Uterus (tissue), 4 donors: ENCODE data around the gene CENPC. TPM values are rescaled to one million over a fixed set of nuclear protein-coding genes. Genes with fewer than 3 reads are reported as not detected.
"Not testable (repeated sequence)": the region's sequence is repeated elsewhere in the genome, so short reads cannot be mapped to it uniquely, and the experiment has no call there.

ENCODE experiments used
- DNase-seq, 2 donors: peaks; one replicate each; pipeline ENCODE4 v3.0.0-alpha.2; 2019 to 2020
- H3K27ac ChIP-seq, 2 donors: fragments of 200-600 bp; sonication (generic); 1 replicate in 1 of 2; 2 replicates in 1 of 2; pipeline ENCODE4 v1.5.1; 2016 to 2018
- H3K27me3 ChIP-seq, 2 donors: fragments of 200-600 bp; sonication (generic); one replicate each; pipeline ENCODE4 v1.5.1; 2018 to 2019; ENCODE audit warnings: control low read depth in 1 of 2
- H3K36me3 ChIP-seq, 2 donors: fragments of 200-600 bp; sonication (generic); one replicate each; pipeline ENCODE4 v1.5.1; 2019; ENCODE audit warnings: control low read depth in 1 of 2
- H3K4me1 ChIP-seq, 2 donors: fragments of 200-600 bp; sonication (generic); one replicate each; pipeline ENCODE4 v1.5.1; 2018 to 2019; ENCODE audit warnings: control low read depth in 1 of 2
- H3K4me3 ChIP-seq, 2 donors: fragments of 200-600 bp; sonication (generic); 1 replicate in 1 of 2; 2 replicates in 1 of 2; pipeline ENCODE4 v1.5.1; 2018 to 2019; ENCODE audit warnings: mild to moderate bottlenecking in 1 of 2
- H3K9me3 ChIP-seq, 2 donors: fragments of 200-600 bp; sonication (generic); one replicate each; pipeline ENCODE4 v1.5.1; 2019; ENCODE audit warnings: control low read depth in 1 of 2
- POLR2A ChIP-seq, 2 donors: fragments of 450-650 bp; IDR thresholded peaks; one replicate each; pipeline ENCODE4 v1.6.1; 2016; ENCODE audit warnings: antibody characterized with exemption in 2 of 2, mild to moderate bottlenecking in 1 of 2, moderate library complexity in 1 of 2
- intact Hi-C: fragments of 100-400 bp; cut with DNase I; formaldehyde crosslinking; loops from one replicate; pipeline ENCODE4 v1.15.1; 2023; ENCODE audit warnings: low total_unique reads
- total RNA-seq, 4 donors: library from RNA; depleted of rRNA in 3 of 4; stranded (reverse); fragments of >200 nt in 3 of 4; gene quantifications; one replicate each; pipeline versions ENCODE4 v1.1.0 to v1.2.4, GENCODE V29; 2014 to 2023
- TF ChIP-seq, protein P1 (sequence below), 4 experiments: fragments of 200-600 bp in 2 of 4; fragments of 450-650 bp in 2 of 4; sonication (generic) in 2 of 4; IDR thresholded peaks; one replicate each; pipeline ENCODE4 v1.5.1; 2016 to 2019; ENCODE audit warnings: antibody characterized with exemption in 4 of 4, mild to moderate bottlenecking in 2 of 4, moderate library complexity in 1 of 4
- donor health status: DM: yes; HTN: yes; CAD: no.

CENPC gene
- total RNA-seq, 4 donors from 2014 or later: 10.8 to 63.0 (median 29.1) TPM

DNA sequence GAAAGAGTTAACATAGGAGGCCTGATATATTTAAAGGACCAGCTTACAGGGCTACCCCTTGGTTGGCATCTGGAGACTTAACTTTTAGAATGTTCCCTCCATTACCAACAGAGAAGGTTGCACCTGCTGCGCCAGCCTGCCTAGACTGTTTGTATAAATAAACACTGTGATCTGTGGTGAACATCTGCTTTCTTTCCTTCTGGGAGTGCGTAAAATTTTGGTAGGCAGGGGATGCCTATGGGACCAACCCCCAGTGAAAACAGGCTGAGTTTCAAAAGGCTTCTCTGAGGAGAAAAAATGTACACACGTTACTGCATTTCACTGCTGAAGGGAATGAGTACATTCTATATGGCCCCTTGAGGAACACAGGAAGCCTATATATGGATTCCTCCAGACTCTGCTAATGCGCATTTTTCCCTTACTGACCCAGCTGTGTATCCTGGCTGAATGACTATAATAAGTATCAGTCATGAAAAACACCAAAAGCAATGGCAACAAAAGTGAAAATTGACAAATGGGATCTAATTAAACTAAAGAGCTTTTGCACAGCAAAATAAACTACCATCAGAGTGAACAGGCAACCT lies 13.8 kb downstream of the CENPC start:
- no peak for TF ChIP-seq POLR2A (IDR thresholded peaks at IDR 0.05)
- TF ChIP-seq, protein P1, sequence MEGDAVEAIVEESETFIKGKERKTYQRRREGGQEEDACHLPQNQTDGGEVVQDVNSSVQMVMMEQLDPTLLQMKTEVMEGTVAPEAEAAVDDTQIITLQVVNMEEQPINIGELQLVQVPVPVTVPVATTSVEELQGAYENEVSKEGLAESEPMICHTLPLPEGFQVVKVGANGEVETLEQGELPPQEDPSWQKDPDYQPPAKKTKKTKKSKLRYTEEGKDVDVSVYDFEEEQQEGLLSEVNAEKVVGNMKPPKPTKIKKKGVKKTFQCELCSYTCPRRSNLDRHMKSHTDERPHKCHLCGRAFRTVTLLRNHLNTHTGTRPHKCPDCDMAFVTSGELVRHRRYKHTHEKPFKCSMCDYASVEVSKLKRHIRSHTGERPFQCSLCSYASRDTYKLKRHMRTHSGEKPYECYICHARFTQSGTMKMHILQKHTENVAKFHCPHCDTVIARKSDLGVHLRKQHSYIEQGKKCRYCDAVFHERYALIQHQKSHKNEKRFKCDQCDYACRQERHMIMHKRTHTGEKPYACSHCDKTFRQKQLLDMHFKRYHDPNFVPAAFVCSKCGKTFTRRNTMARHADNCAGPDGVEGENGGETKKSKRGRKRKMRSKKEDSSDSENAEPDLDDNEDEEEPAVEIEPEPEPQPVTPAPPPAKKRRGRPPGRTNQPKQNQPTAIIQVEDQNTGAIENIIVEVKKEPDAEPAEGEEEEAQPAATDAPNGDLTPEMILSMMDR (IDR thresholded peaks at IDR 0.05): no peak
- no peaks in the 10 kb centered on the region for H3K4me1 ChIP-seq
- H3K27me3 ChIP-seq: no peaks in the 10 kb centered on the region
- no peak for DNase-seq
- no peaks in the 10 kb centered on the region for H3K36me3 ChIP-seq
- no peak overlapping the region for H3K4me3 ChIP-seq
- H3K9me3 ChIP-seq: no peaks in the 10 kb centered on the region
- H3K27ac ChIP-seq: no peak overlapping the region
- intact Hi-C loops: no loop called here

DNA sequence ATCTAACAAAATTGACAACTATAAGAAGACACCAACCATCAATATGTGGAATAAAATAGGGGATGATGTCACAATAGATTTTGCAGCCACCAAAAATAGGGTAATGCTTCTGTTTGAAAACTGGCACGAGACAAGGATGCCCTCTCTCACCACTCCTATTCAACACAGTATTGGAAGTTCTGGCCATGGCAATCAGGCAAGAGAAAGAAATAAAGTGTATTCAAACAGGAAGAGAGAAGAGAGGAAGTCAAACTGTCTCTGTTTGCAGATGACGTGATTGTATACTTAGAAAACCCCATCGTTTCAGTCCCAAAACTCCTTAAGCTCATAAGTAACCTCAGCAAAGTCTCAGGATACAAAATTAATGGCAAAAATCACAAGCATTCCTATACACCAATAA lies 21.2 kb downstream of the CENPC start:
- intact Hi-C loops, H3K9me3 ChIP-seq: not testable (repeated sequence)

DNA sequence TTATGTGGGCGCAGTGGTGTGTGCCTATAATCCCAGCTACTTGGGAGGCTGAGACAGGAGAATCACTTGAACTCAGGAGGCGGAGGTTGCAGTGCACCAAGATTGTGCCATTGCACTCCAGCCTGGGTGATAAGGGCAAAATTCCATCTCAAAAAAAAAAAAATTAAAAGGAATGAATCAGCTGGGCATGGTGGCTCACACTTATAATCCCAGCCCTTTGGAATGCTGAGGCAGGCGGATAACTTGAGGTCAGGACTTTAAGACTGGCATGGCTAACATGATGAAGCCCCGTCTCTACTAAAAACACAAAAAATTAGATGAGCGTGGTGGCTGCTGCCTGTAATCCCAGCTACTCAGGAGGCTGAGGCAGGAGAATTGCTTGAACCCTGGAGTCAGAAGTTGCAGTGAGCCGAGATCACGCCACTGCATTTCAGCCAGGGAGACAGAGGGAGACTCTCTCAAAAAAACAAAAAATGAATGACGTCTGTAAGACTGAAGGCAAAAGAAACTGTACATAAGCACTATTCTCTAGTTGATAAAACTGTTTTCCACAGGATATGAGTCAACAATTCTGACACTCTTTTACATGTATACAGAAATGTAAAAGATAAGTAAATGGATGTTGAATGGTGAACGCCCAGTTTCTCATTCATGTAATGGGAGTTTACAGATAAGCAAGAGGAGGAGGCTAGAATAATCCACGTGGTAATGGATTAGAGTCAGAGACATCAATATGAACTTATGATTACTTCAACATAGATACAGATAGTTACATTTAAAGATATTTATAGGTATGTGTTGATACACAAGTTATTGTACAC lies 22.2 kb downstream of the CENPC start:
- Histone ChIP-seq H3K27ac (no peak overlapping the region), H3K9me3 (no peaks in the 10 kb centered on the region), H3K36me3 (no peaks in the 10 kb centered on the region), H3K27me3 (no peaks in the 10 kb centered on the region), H3K4me1 (no peaks in the 10 kb centered on the region), H3K4me3 (no peak overlapping the region)
- intact Hi-C loops: no loop called here
- no peak for DNase-seq
- TF ChIP-seq POLR2A (IDR thresholded peaks at IDR 0.05): no peak
- TF ChIP-seq, protein P1 (IDR thresholded peaks at IDR 0.05): no peak

More for the DNA sequence above, 21.2 kb downstream of the CENPC start:
- not testable (repeated sequence) for H3K27ac ChIP-seq, H3K4me3 ChIP-seq, H3K36me3 ChIP-seq, H3K4me1 ChIP-seq, H3K27me3 ChIP-seq, DNase-seq

DNA sequence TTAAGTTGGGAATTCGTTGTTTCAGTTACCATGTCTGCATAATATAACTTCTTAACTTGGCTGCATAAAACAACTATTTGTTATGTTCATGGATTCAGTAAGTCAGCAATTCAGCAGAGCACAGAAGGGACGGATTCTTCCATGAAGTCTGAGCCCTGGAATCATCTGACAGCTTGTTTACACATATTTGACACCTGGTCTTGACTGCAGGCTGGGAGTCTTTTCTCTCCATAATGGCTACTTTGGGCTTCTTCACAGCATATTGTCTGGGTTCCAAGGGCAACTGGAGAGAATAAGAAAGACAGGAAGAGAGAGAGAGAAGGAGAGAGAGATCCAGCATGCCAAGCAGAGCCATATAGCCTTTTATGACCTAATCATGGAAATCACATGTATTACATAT lies 23.1 kb downstream of the CENPC start:
- intact Hi-C loops: no loop called here
- H3K27ac ChIP-seq: no peak overlapping the region
- DNase-seq: no peak
- H3K4me3 ChIP-seq: no peak overlapping the region
- H3K36me3 ChIP-seq: no peaks in the 10 kb centered on the region
- no peaks in the 10 kb centered on the region for H3K9me3 ChIP-seq
- no peaks in the 10 kb centered on the region for H3K27me3 ChIP-seq
- no peak for TF ChIP-seq POLR2A (IDR thresholded peaks at IDR 0.05)
- TF ChIP-seq, protein P1 (IDR thresholded peaks at IDR 0.05): no peak
- H3K4me1 ChIP-seq: no peaks in the 10 kb centered on the region

DNA sequence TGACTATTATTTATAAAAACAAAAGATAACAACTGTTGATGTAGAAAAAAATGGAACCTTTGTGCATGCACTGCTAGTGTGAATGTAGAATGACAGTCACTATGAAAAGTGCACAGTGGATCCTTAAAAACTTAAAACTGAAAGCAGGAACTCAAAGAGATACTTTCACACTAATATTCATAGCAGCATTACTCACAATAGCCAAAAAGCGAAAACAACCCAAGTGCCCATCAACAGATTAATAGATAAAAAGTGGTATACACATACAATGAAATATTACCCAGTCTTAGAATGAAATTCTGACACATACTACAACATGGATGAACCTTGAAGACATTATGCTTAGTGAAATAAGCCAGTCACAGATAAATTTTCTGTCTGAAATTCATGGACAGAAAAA lies 23.8 kb downstream of the CENPC start:
- H3K27me3 ChIP-seq: no peaks in the 10 kb centered on the region
- TF ChIP-seq, protein P1 (IDR thresholded peaks at IDR 0.05): no peak
- no peak for TF ChIP-seq POLR2A (IDR thresholded peaks at IDR 0.05)
- H3K4me1 ChIP-seq: no peaks in the 10 kb centered on the region
- intact Hi-C loops: no loop called here
- no peak overlapping the region for H3K27ac ChIP-seq
- H3K9me3 ChIP-seq: no peaks in the 10 kb centered on the region
- DNase-seq: no peak
- no peaks in the 10 kb centered on the region for H3K36me3 ChIP-seq
- no peak overlapping the region for H3K4me3 ChIP-seq
